Neural crest cell (in vitro differentiated cells): ENCODE measurements around the gene ZEB2. TPM values are rescaled to one million over a fixed set of nuclear protein-coding genes. Genes with fewer than 3 reads are reported as not detected.

Experiments
- DNase-seq: peaks from one replicate; pipeline ENCODE4 v3.0.0; 2021; ENCODE audit warnings: low read depth, mixed read lengths, low spot score
- H3K27ac Mint-ChIP-seq: one replicate; pipeline ENCODE4 v1.8.0; 2021; ENCODE audit warnings: mild to moderate bottlenecking, mixed read lengths; ENCODE audit not compliant: unreplicated experiment
- H3K27me3 Mint-ChIP-seq: 2 replicates; pipeline ENCODE4 v1.8.0; 2021; ENCODE audit warnings: low read depth, mild to moderate bottlenecking, mixed read lengths
- H3K36me3 Mint-ChIP-seq: 2 replicates; pipeline ENCODE4 v1.8.0; 2021; ENCODE audit warnings: low read depth, mild to moderate bottlenecking, mixed read lengths
- H3K4me1 Mint-ChIP-seq: 2 replicates; pipeline ENCODE4 v1.8.0; 2021; ENCODE audit warnings: mixed read lengths
- H3K4me3 Mint-ChIP-seq: one replicate; pipeline ENCODE4 v1.8.0; 2021; ENCODE audit warnings: mild to moderate bottlenecking, mixed read lengths
- H3K9me3 Mint-ChIP-seq: 2 replicates; pipeline ENCODE4 v1.8.0; 2021; ENCODE audit warnings: mixed read lengths
- CTCF ChIP-seq: fragments of 200-600 bp; sonication (generic); conservative IDR thresholded peaks from 2 replicates; pipeline ENCODE4 v1.5.0; 2021; ENCODE audit warnings: antibody characterized with exemption, mild to moderate bottlenecking
- total RNA-seq: library from RNA; stranded (reverse); gene quantifications from 2 replicates; pipeline ENCODE4 v1.2.1, GENCODE V29; 2021

Gene ZEB2
- total RNA-seq, 1 donor from 2014 or later, result 192 TPM

GRCh38 chr2:144496977-144497598 lies 22.8 kb downstream of the ZEB2 start:
- TF ChIP-seq CTCF, result no peak
- no peak for DNase-seq
- no peaks in the 10 kb centered on the region for H3K9me3 Mint-ChIP-seq
- no peak overlapping the region for H3K4me3 Mint-ChIP-seq
- H3K36me3 Mint-ChIP-seq, result peaks cover 35% of the 10 kb centered on the region
- H3K27ac Mint-ChIP-seq, result peak overlapping the region; percentile 25
- peaks cover 71% of the 10 kb centered on the region for H3K4me1 Mint-ChIP-seq
- H3K27me3 Mint-ChIP-seq, result no peaks in the 10 kb centered on the region

- Mint-ChIP-seq H3K4me1 (peaks cover 71% of the 10 kb centered on the region), H3K4me3 (no peak overlapping the region), H3K27ac (peak overlapping the region; percentile 64), H3K27me3 (no peaks in the 10 kb centered on the region), H3K9me3 (no peaks in the 10 kb centered on the region), H3K36me3 (peaks cover 42% of the 10 kb centered on the region)
- TF ChIP-seq CTCF, result no peak
- no peak for DNase-seq
Measured at GRCh38 chr2:144496092-144496976, 23.6 kb downstream of the ZEB2 start.

GRCh38 chr2:144495227-144496091 lies 24.5 kb downstream of the ZEB2 start:
- H3K4me3 Mint-ChIP-seq, result no peak overlapping the region
- DNase-seq, result no peak
- peaks cover 64% of the 10 kb centered on the region for H3K4me1 Mint-ChIP-seq
- TF ChIP-seq CTCF, result no peak
- no peaks in the 10 kb centered on the region for H3K27me3 Mint-ChIP-seq
- peaks cover 40% of the 10 kb centered on the region for H3K36me3 Mint-ChIP-seq
- no peaks in the 10 kb centered on the region for H3K9me3 Mint-ChIP-seq
- peak overlapping the region; percentile 64 for H3K27ac Mint-ChIP-seq

- Mint-ChIP-seq H3K27ac (peak overlapping the region; percentile 76), H3K36me3 (peaks cover 39% of the 10 kb centered on the region), H3K27me3 (no peaks in the 10 kb centered on the region), H3K4me1 (peaks cover 72% of the 10 kb centered on the region), H3K9me3 (no peaks in the 10 kb centered on the region), H3K4me3 (no peak overlapping the region)
- TF ChIP-seq CTCF, result no peak
- no peak for DNase-seq
Measured at GRCh38 chr2:144493027-144493809, 26.7 kb downstream of the ZEB2 start.

GRCh38 chr2:144490857-144491256 lies 29.1 kb downstream of the ZEB2 start:
- Mint-ChIP-seq H3K36me3 (peaks cover 35% of the 10 kb centered on the region), H3K27ac (no peak overlapping the region), H3K4me3 (no peak overlapping the region), H3K27me3 (no peaks in the 10 kb centered on the region), H3K9me3 (no peaks in the 10 kb centered on the region), H3K4me1 (peaks cover 64% of the 10 kb centered on the region)
- no peak for DNase-seq
- no peak for TF ChIP-seq CTCF
